Endothelial cell of hepatic sinusoid (primary cell): ENCODE results near the gene VCX3B.
"Not testable (repeated sequence)": the region's sequence is repeated elsewhere in the genome, so short reads cannot be mapped to it uniquely, and the experiment has no call there.

ENCODE experiments used
- in situ Hi-C: cut with HindIII; loops from 2 replicates; pipeline ENCODE4 v1.10.0; 2017; ENCODE audit warnings: low sequenced_read_pairs

The VCX3B gene

DNA sequence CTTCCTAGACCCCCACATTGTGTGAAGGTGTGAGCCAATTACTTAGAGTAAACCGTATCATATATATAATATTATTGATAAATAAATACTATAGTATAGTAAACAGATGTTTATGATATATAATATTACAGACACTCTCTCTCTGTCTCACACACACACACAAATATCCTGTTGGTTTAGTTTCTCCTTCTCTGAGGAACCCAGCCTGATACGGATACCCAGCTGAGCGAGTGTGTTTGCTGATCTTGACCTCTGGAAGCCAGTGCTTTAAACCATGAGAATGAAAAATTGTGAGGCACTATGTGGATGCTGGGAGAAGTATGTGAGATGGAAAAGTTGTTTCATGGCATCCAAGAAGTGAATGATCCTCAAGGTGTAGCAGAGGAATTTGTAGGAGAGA lies at the start of gene VCX3B:
Gene VCX3B, plus strand, starts transcription at position 301 of the 400 bp plus-strand sequence. CDS start 621 bp downstream, outside the sequence.
- in situ Hi-C loops, result not testable (repeated sequence)

DNA sequence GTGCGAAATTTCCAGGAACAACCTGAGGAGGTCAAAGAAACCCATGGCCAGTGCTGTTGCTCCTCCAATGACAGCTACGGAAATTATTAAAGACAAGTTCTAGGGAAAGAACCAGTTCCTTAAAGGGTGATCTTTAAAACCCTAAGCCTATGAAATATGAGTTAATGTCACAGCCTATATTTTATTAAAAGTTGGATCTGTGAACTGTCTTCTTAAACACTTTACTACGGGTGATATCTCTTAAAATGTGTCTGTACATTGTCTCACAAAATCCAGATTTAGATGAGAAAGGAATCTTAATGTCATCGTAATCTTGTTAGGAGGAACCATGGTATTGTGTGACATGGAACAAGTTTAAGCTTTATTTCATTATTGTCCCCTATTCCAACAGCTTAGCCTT lies 46.3 kb upstream of the VCX3B start:
- in situ Hi-C loops, result no loop called here

DNA sequence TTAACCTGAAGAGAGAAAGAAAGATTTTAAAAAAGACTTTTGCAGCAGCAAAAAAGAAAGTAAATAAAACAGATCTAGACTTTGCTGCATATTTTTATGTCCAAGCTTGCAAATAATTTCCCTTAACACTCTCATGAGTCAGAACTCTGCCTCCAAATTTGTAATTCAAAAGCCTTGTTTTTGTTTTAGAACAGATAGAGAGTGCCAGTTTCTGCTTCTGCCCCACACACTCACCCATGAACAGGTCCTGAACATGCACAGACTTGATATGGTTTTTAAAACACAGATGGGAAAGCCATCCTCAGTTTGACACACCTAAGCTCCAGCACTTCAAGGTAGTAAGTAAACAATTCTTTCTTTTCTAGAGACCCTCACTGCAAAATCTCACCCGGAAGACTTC lies 39.7 kb upstream of the VCX3B start:
- in situ Hi-C loops, result no loop called here

DNA sequence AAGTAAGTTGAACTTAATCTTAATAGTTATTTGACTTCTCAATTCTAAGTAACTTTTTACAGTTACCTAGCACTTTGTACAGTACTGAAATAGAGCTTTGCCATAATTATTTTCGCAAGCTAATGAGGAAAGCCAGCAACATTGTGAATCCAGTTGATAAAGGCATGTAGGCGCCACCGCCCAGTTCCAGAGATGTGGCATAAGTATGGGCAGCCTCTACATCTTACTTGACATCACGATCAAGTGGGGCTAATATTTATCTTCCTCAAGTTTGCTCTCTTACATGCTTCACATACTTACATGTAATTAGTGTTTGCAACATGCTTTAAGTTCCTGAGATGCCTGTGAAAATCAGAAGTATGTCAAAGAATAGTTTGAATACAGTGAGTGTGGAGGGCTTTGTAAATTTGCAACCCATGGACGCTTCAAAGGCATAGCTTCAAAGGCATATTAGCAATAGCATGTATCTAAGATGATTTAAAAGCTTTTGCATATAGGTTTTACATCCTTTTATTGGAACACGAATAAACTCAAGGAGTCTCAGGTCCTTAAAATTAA lies 34.9 kb upstream of the VCX3B start:
- in situ Hi-C loops, result no loop called here

DNA sequence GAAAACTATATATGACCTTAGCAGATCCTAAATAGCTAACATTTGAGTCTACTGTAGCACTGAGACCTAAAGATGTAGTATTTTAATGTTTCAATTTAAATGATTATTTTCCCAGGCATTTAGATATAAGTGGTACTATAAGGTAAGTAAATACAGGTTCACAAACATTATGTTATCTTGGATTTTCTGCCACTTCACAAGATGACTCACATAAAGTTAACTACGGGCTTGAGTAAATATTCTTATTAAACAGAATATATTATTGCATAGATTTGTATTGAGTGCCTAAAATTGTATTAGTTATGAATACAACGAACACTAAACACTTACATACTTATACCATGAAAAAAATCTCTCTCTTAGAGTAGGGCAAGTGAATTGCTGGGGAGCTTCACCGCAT lies 34.2 kb upstream of the VCX3B start:
- in situ Hi-C loops, result no loop called here

DNA sequence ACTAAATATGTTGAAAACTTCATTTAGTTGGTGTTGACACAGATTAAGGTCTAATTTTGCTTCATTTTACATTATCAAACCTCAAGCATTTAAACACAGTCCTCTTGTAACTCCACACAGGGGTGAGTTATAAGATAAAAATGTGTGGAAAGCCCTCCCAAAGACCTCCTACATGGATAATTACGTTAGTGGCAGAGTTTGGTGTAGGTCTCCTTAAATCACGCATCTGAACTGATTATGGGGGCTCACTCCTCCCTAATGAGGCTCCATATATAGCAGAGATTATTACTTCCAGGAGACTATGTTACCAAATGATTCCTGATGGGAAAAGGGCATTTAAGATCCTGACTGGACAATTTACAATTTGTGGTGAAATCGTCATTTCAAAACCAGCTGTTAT lies 32.2 kb upstream of the VCX3B start:
- in situ Hi-C loops, result no loop called here

DNA sequence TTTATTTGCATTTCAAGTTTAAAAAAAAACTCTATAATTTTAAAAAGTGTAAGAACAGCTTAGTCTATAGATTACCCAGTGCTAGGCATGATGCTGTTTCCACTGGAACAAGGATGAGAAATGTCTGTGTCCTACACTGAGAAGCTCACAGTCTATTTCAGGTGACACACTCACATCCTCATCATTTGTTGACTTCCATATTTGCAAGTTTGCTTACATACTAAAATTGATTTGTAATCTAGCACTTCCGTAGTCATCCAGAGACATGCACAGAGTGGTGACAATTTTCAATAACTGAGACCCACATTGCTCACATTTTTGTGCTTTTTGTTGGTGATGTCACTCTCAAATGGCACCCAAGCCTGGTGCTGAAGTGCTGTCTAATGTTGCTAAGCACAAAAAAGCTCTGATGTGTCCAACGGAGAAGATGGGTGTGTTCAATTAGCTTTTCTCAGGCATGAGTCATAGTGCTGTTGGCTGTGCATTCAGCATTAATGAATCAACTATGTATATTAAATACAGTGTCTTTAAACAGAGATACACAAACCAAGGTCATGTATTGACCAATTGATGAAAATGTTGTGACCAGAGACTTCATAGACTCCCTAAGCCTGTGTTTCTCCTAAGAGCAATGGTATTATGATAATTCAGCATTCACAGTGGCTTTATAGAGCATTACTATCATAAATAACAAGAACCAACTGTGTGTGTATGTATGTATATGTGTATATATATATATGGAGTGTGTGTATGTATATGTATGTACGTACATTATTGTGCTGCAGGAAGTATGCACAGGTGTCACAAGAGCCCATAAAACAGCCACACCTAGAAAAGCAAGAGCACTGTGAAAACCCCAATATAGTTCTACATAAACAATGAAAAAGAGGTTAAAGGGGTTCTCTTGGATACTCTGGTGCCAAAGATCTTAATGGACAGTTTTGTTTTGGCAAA lies 31.2 kb upstream of the VCX3B start:
- in situ Hi-C loops, result no loop called here

DNA sequence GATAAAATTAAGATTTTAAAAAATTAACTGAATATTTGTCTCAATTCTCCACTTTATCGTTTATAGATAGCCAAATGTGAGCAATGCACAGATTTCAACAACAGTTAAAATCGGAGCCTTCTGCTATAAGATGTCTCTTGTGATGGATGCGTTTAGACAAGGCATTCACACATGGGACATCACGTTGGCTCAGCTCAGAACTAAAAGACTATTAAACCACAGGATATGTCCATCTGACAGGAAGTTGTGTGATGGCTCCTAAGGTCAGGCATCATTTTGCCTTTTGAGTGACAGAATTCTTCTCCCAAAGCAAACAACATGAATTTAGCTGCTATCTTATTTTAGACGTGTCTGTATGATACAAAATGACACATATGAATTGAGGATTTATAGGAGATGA lies 17.3 kb upstream of the VCX3B start:
- in situ Hi-C loops, result no loop called here

DNA sequence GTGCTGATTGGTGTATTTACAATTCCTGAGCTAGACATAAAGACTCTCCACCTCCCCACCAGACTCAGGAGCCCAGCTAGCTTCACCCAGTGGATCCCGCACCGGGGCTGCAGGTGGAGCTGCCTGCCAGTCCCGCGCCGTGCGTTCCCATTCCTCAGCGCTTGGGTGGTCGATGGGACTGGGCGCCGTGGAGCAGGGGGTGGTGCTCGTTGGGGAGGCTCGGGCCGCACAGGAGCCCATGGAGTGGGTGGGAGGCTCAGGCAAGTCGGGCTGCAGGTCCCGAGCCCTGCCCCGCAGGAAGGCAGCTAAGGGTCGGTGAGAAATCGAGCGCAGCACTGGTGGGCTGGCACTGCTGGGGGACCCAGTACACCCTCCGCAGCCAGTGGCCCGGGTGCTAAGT lies 12.3 kb upstream of the VCX3B start:
- in situ Hi-C loops, result not testable (repeated sequence)

DNA sequence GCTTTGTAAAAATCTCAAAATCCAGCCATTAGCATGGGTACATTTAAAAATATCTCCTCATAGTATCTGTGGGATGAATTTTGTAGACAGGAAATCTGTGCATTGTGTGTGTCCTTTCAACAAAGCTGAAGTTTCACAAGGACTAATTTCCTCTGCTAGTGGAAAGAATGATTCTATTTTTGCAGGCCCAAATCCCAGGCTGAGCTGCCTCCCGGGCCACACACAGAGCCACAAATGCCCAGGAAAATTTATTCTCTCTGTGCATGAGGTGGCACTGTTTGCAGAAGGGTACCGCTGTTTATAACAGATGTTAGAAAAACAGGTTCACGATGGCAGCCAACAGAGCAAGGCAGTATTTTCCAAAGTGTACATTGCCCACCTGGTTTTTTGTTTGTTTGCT lies 11.0 kb upstream of the VCX3B start:
- in situ Hi-C loops, result no loop called here

DNA sequence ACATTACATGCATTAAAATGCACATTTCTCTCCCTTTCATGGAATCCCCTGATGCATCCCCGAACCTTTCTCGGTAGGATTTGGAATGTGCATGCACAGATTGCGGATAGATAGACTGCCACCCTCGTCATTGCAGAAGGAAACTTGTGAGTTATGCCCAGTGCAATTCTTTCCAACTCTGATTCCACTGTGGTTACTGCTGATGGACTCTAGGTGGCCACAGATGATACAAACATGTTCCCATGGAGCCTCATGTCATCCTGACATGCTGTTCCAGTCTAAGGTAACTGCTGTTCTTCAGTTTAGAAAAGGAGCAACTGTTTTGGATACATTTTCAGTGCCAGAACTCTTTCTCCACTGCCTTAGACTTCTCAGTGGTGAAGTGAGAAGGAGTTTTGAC lies 9.1 kb upstream of the VCX3B start:
- in situ Hi-C loops, result no loop called here

DNA sequence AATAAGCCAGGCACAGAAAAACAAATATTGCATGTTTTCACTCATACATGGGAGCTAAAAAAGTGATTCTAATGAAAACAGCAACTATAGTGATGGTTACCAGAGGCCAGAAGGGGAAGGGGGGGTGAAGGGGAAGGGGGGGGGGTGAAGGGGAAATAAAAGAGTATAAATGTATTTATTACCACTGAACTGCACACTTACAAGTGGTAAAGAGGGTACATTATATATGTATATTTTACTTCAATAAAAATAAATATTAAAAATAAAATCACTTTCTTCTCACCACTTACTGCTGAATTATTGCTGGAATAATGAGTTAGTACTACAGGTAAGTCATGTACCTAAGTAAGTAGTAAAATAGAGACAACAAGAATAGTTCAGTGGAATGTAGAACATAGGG lies 2.1 kb upstream of the VCX3B start:
- in situ Hi-C loops, result no loop called here

DNA sequence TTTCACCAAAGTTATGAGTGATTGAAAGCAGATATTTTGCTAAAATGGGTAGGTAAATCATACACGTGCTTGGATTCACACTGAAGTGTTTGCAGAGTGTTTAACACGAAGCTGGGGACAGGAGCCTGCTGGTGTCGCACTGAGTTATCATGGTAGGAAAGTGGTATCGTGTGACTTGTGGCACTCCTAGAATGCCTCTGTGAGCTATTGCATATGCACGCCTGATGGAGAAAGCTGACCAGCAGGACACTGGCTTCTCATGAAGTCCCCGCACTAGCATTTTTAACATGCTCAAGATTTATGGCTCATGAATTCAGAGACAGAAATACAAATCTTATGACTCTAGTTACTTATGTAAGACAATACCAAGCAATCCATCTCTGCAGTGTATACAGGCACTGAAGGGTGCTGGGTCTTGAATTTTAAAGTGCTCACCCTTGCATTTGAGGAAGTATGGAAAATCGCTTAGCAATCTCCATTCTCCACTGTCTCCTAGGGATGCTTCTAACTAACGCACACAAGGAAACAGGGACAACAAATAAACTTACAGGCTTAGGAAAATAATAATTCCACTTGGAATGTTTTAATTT lies 19.8 kb downstream of the VCX3B start:
- in situ Hi-C loops, result no loop called here

DNA sequence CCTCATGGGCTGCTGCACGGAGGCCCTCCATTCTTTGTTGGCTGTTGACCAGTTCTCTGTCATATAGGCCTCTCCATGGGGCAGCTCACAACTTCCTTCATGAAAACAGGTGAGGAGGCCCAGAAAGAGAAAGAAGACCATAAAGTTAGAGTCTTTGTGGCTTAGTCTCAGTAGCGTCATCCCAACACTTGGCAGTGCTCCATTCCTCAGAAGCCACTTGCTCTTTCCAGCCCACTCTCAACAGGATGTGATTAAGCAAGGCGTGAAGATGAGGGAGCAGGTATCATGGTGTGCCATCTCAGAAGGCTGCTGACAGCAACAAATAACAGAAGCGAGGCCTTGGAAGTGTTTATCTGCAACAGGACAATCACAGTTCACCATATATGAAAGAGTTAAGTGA lies 30.4 kb downstream of the VCX3B start:
- in situ Hi-C loops, result not testable (repeated sequence)

DNA sequence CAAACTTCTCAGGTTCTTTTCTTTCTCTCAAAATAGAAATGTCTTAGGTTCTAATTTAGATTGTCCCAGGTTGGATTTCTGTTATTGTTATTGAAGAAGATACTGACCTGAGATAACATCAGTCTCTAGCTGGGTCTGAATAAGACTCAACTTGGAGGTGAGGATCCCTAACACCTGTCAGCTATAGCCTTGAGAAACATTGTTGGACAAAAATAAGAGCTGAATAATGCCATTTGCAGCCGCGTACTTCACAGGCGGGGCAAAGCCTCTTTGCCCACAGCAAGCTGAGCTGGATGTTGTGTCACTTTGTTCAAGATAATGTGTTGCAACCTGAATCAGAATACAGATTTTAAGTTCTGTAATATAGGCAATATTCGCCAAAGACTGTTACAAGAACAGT lies 35.6 kb downstream of the VCX3B start:
- in situ Hi-C loops, result no loop called here

DNA sequence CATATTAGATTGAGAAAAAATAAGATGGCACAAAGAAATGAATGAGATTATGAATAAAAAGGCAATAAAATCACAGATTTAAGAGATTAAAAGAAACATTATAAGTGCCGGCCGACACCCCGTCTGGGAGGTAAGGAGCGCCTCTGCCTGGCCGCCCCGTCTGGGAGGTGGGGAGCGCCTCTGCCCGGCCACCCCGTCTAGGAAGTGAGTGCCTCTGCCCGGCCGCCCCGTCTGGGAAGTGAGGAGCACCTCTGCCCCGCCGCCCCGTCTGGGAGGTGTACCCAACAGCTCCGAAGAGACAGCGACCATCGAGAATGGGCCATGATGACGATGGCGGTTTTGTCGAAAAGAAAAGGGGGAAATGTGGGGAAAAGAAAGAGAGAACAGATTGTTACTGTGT lies 37.5 kb downstream of the VCX3B start:
- in situ Hi-C loops, result not testable (repeated sequence)

DNA sequence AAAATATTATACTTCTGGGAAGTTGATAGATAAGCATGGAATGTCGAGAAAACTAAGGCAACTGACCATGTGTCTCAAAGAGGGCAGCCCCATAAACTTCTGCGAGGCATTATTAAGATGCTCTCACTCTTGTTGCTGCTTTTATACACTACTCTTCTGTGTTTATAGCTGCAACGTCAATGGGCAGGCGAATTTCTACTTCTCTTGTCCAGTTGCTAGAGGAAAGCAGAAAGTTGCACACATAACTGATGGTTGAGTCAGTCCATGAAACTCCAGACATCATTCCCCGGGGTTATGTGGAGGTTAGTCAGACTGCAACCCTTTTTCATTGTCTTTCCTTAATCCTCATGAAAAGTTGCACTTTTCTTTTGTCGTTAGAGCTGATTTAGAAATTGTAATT lies 39.8 kb downstream of the VCX3B start:
- in situ Hi-C loops, result no loop called here
